RPMI8226 (cell line): ENCODE measurements around the gene EDARADD.

Source experiments
- DNase-seq: peaks from one replicate; pipeline ENCODE4 v3.0.0-alpha.2; 2015

The EDARADD gene

GRCh38 chr1:236520445-236521005, 126.4 kb downstream of the EDARADD start:
- peak; percentile 17 for DNase-seq

GRCh38 chr1:236522937-236523703, 129.0 kb downstream of the EDARADD start:
- no peak for DNase-seq

DNA sequence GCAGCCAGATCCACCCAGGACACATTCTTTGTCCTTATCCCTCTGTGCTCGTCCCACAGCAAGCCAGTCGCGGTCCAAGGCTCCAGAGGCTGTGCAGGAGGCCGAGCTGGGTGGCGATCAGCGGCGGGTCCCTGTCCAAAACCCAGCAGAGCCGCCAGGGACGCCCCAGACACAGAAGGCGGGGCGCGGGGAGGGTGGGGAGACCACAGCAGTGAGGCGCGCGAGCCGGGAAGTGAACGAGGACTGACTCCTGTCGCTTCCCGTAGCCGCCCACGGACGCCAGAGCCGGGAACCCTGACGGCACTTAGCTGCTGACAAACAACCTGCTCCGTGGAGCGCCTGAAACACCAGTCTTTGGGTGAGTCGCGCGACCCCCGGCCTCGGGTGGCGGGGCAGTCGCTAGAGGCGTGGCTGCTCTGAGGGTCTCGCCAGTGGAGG, 129.6 kb downstream of the EDARADD start, which contains the start of gene LGALS8:
LGALS8 (plus strand) TSS at position 279 of the 438 bp plus-strand sequence. CDS start 2,089 bp downstream, outside the sequence.
- peak; percentile 52 for DNase-seq

DNA sequence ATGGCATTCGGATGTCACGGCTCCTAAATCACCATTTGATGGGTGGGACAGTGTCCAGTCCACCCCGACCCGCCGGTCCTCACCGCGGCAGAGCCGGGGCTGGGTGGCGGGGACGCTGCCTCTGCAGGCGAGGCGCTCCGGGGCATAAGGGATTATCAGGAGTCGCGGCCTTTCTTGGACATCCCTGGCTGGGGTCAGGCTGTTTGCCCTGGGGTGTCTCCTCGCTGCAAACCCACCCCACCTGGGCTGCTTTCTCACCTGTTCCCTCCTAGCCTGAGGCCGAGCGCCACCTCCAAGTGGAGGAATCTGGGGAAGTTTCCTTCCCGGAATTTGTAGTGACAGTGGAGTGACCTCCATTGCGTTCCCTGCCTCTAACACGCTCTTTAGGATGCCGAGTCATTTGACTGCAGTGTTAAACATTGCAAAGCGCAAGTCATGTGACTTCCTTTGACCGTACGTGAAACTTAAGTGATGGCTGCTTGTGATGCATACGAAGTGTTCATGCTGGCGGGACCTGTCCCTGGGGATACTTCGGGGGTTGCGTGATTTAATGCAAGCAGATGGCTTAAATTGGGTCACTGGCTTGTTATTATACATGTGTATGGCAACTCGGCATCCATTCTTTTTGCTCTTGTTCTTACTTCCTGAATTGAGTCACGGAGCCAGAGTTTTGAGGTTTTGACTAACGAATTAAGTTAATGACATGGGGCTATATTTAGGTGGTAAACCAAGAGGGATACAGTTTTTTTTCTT, 130.2 kb downstream of the EDARADD start:
- DNase-seq: peak; percentile 55

DNA sequence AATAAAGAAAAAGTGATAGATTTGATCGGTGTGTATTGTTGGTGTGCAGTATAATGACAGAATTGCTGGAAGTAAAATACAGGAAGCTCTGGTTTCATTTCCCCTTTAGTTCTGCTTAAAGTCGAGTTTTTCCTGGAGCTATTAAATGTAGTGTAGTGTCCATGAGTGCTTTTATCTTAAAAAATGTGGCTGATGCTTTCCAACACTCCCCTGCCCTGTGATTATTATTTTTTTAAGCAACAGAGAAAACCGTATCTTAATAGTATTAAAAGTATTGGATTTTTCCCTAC, 130.8 kb downstream of the EDARADD start:
- DNase-seq: no peak

DNA sequence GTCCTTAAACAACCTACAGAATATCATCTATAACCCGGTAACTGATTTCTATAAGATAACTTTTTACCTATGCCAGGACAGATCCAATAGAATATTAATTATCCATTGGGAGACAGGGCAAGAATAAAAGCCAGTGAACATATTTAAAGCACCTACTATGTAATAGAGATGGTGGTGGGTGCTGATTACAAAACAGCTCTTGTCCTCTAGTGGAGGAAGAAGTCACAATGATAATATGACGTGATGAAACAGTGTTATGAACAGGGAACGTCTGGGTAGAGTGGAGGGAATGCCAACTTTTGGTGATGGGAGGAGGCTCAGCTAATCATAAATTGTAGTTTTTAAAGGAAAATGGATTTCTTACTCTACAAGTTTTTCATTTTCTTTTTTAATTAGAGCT, 132.0 kb downstream of the EDARADD start:
- no peak for DNase-seq

DNA sequence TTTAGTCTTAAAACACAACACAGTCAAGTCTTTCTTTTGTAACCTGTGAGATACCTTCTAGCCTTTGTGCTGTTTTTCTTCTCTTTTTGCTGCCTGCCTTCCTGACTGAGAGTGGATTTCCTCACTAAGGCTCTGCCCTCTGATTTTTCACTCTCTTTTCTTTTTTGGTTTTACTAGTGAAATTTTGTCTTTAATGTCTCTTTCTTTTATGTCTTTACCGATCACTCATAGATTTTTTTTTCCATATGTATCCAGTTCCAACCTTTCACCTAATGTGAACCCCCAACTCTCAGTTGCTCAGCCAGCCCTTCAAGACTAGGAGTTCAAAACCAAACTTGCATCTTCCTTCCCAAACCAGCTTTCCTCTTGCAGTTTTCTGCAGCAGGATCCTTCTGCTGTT, 136.2 kb downstream of the EDARADD start:
- no peak for DNase-seq

DNA sequence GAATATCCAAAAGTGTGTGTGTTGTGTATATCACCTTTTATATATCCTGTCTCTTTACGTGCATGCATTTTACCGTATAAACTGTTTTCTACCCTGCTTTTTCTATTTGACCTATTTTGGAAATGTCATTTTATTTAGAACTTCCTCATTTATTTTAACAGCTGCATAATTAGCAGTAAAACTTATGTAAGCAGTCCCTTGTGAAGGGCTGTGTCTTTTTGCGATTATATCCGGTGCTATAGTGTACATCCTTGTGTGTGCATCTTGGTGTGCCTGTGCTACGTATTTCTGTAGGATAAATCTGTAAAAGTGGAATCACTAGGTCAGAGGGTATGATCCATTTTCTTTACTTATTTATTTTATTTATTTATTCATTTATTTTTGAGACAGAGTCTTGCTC, 136.9 kb downstream of the EDARADD start:
- DNase-seq: no peak

- DNase-seq: no peak
Measured at GRCh38 chr1:236532850-236533249, 138.8 kb downstream of the EDARADD start.

- DNase-seq: no peak
Measured at GRCh38 chr1:236534151-236534651, 140.1 kb downstream of the EDARADD start.
